Neutrophil (primary cell): ENCODE measurements around the gene DNAH11.
"Not testable (repeated sequence)": the region's sequence is repeated elsewhere in the genome, so short reads cannot be mapped to it uniquely, and the experiment has no call there.

ENCODE experiments used
- H3K27ac ChIP-seq: fragments of 200-600 bp; sonication (generic); 2 replicates; pipeline ENCODE4 v1.5.1; 2016; ENCODE audit warnings: mild to moderate bottlenecking, moderate library complexity
- H3K27me3 ChIP-seq: fragments of 200-600 bp; sonication (generic); 2 replicates; pipeline ENCODE4 v1.6.0; 2016; ENCODE audit warnings: mild to moderate bottlenecking
- H3K36me3 ChIP-seq: fragments of 200-600 bp; sonication (generic); 2 replicates; pipeline ENCODE4 v1.5.1; 2017
- H3K4me1 ChIP-seq, 2 experiments: fragments of 200-600 bp in 1 of 2; sonication (generic) in 1 of 2; 1 replicate in 1 of 2; 2 replicates in 1 of 2; pipeline versions ENCODE4 v1.5.1 to v1.6.1; 2013 to 2016; ENCODE audit warnings: low read depth in 1 of 2, low read length in 1 of 2, mild to moderate bottlenecking in 1 of 2, moderate library complexity in 1 of 2; ENCODE audit not compliant: control insufficient read depth in 1 of 2, insufficient read depth in 1 of 2
- H3K4me3 ChIP-seq, 2 experiments: fragments of 200-600 bp in 1 of 2; sonication (generic) in 1 of 2; 1 replicate in 1 of 2; 2 replicates in 1 of 2; pipeline ENCODE4 v1.5.1; 2013 to 2016; ENCODE audit warnings: low read depth in 1 of 2, low read length in 1 of 2, mild to moderate bottlenecking in 1 of 2, moderate library complexity in 1 of 2
- H3K9me3 ChIP-seq: fragments of 200-600 bp; sonication (generic); 2 replicates; pipeline ENCODE4 v1.5.1; 2016
- CTCF ChIP-seq: fragments of 200-600 bp; sonication (generic); IDR thresholded peaks from 2 replicates; pipeline ENCODE4 v1.5.1; 2016; ENCODE audit warnings: antibody characterized with exemption

Gene DNAH11

GRCh38 chr7:21868576-21868850 lies 325.7 kb downstream of the DNAH11 start:
- TF ChIP-seq CTCF: no peak
- Histone ChIP-seq H3K9me3 (no peaks in the 10 kb centered on the region), H3K27me3 (no peaks in the 10 kb centered on the region), H3K36me3 (no peaks in the 10 kb centered on the region), H3K4me3 (no peak overlapping the region), H3K4me1 (peaks cover 5 to 10% of the 10 kb centered on the region in 2 experiments), H3K27ac (no peak overlapping the region)

GRCh38 chr7:21869785-21870402 lies 327.1 kb downstream of the DNAH11 start:
- peaks cover 7% of the 10 kb centered on the region for H3K36me3 ChIP-seq
- H3K27me3 ChIP-seq: no peaks in the 10 kb centered on the region
- H3K9me3 ChIP-seq: no peaks in the 10 kb centered on the region
- peaks cover 5 to 10% of the 10 kb centered on the region in 2 experiments for H3K4me1 ChIP-seq
- no peak overlapping the region for H3K27ac ChIP-seq
- H3K4me3 ChIP-seq: no peak overlapping the region
- no peak for TF ChIP-seq CTCF

GRCh38 chr7:21883069-21883468 lies 340.2 kb downstream of the DNAH11 start:
- Histone ChIP-seq H3K36me3 (peaks cover 6% of the 10 kb centered on the region), H3K27ac (no peak overlapping the region), H3K9me3 (no peaks in the 10 kb centered on the region), H3K4me1 (no peaks in the 10 kb centered on the region), H3K4me3 (no peak overlapping the region), H3K27me3 (no peaks in the 10 kb centered on the region)
- no peak for TF ChIP-seq CTCF

- not testable (repeated sequence) for H3K36me3 ChIP-seq, H3K27me3 ChIP-seq, H3K4me3 ChIP-seq, H3K4me1 ChIP-seq, H3K27ac ChIP-seq, H3K9me3 ChIP-seq
Measured at GRCh38 chr7:21883501-21883900, 340.7 kb downstream of the DNAH11 start.

GRCh38 chr7:21884496-21884895 lies 341.7 kb downstream of the DNAH11 start:
- Histone ChIP-seq H3K4me1 (no peaks in the 10 kb centered on the region), H3K27me3 (no peaks in the 10 kb centered on the region), H3K36me3 (peaks cover 6% of the 10 kb centered on the region), H3K4me3 (no peak overlapping the region), H3K9me3 (no peaks in the 10 kb centered on the region), H3K27ac (no peak overlapping the region)
- no peak for TF ChIP-seq CTCF

- Histone ChIP-seq H3K4me1 (no peaks in the 10 kb centered on the region), H3K27ac (no peak overlapping the region), H3K27me3 (no peaks in the 10 kb centered on the region), H3K36me3 (peaks cover under 1% of the 10 kb centered on the region), H3K4me3 (no peak overlapping the region), H3K9me3 (no peaks in the 10 kb centered on the region)
- TF ChIP-seq CTCF: no peak
Measured at GRCh38 chr7:21886396-21886795, 343.6 kb downstream of the DNAH11 start.
